NCI-H82 treated with DMSO at 0.1 percent for 48 hours (cell line): ENCODE measurements around the gene BTBD9.

Source experiments
- DNase-seq: peaks from one replicate; lab custom pipeline; 2025; ENCODE audit not compliant: unreplicated experiment; lab: John Stamatoyannopoulos, UW

The BTBD9 gene

DNA sequence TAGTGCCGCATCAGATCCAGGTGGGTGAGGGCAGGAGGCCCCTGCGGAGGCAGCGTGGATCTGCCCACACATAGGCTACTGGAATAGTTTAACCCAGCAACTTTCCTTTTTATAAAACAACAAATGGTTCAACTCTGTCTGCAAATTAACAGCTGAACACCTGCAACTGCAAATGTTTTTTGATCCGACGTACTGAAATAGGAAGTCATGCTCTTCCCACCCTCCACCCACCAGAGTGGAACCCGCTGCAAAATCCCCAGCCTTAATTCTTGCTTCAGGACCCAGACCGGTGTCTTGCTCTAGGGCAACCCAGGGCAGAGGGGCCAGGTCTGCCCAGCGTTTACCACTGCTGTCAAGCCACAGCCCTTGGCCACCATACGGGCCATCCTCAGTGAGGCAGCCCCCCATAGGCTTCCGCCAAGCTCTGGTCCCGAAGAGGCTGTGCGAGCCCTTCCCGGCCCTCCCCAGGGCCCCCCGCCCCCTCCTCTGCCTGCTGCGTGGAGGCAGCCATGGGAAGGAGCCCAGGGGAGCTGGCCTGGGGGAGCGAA is 485.9 kb downstream of the BTBD9 start:
- no peak for DNase-seq

DNA sequence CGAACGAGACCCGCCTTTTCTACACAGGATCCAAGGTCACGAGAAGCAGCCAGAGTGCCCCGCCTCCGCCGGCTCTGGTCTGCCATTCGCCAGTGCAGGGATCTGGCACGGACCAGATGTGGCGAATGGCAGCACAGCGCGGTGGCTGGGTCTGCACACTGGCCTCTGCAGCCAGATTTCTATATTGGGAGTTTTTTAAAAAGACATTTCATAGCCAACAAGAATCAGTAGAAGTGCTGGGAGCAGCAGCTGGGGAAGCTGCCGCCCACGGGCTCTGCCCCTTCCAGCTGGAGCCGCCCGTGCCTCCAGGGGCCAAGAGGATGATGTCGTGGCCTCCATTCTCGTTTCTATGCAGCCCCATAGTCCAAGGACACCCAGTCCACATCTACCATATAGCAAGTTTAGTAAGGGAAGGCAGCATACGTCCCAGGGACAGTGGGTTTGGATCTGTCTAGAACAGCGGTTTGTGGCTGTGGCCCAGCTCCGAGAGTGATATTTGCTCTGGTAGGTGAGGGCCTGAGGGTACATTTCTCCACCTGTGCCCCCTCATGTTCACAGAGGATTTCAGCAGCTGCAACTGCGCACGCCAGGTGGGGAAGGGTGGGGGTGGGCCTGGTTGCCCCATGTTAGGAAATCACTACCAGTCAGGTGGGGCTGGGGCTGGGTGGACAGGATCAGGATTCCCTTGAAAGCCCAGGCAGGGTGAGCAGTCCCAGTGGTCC is 486.5 kb downstream of the BTBD9 start:
- DNase-seq = no peak

DNA sequence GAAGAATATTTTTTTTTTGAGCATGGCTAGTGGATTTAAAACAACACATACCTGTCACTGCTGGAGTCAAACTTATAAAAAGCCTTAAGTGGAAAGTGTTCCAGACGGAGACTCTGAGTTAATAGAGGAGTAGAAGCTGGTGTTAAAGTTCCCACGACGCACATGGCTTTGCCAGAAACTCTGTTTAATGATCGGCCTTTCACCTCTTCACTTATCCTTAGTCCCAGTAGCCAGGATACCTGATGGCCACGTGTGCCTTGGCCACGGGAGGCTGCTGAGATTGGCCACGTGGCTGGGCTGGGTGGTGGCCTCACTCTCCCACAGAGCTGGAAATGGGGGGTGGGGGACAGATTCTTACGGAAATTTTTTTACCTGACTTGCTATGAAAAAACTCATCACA is 487.1 kb downstream of the BTBD9 start:
- no peak for DNase-seq

DNA sequence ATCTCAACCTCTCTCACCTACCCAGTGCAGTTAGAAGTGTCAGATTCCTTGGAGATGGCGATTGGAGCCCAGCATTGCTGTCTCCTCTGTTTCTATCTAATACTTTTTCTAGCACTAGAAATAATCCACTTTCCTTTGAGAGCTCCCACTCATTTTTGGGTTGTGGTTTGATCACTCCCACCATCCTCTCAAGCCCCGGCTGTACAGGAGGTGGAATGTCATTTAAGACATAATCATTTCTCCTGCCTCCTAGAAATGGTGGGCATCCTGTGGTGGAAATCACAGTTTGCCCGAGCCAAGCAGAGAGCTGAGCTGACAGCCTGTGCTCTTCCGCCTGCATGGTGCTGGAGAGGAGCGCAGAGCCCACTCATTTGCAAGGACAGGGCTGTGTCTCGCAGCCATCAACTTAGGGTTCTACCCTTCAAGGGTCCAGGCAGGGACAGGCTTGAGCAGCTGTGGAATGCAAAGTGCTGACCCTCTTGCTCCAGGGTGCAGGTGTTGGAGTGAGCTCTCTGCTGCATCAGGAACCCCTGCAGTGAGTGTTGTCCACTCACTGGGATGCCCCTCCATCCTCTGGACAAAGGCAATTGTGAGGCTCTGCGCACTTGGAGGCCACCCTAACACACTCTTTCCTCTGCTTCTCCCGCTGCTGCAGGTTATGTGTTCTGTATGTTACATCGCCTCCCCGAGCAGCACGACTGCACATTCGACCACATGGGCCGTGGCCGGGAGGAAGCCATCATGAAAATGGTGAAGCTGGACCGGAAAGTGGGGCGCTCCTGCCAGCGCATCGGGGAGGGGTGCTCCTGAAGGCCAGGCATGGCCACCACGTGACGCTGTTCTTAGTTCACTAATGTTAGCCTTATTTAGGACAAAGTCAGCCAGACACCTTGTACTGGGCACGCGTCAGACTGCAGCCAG is 487.9 kb downstream of the BTBD9 start:
- no peak for DNase-seq

DNA sequence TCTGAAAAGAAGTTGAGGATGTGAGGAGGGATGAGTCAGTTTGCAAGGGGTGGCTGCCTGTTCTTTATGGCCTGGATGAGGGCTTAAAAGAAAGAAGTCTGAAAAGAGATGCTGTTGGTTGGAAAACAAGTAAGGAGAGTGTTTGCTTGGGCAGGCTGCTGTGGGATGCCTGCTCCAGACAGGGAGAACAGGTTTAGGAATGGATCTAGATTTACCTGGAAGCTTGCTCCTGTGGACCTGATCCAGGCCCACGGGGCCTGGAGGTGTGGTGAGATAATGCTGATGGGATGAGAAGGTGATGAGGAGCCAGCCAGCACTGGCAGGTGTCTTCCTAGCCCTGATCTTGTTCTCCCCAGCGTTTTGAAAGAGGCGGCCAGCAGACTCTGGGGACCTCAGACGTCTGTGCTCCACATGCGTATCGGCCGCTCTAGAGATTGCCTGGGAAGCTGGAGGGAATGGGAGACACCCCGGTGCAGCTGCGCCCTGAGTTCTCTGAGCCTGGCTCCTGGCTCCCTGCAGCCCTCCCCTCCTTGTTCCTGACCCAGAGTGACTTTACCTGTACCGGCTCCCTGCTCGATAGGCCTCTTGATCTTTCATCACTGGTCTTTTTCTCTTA is 488.9 kb downstream of the BTBD9 start:
- no peak for DNase-seq

DNA sequence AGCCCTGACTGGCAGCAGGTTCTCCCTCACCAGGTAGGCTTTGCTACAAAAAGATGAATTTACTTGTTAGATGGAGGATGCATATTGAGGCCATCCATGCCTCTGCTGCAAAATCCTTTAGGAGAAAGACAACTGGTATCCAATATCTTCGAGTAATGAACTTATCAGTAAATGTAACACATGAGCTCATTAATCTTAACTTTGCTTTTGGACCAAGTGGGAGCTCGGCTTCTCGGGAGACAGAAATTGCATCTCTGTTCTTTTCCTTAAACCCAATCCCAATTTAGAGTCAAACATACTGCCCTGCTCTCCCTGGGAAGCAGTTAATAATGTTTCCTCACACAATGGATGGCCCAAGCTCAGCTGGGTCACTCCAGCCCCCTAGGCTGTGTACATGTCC is 489.7 kb downstream of the BTBD9 start:
- no peak for DNase-seq

DNA sequence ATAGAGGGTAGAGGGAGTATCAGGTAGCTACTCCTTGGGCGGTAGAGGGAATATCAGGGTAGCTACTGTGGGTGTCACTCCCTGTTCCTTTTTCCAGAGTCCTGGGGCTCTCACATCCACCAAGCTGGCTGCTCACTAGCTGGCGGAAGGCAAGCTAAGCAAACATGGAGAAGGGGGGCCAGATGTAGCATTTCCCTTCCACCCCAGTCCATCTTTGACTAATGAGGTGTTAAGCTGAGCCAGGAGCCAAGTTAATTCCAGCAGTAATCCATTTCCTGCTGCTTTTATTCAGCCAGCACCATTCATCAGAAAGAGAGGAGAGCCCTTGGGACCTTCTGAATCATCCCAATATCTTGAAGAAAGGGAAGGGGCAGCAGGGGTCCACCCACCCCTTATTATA is 490.2 kb downstream of the BTBD9 start:
- DNase-seq = peak; percentile 74

DNA sequence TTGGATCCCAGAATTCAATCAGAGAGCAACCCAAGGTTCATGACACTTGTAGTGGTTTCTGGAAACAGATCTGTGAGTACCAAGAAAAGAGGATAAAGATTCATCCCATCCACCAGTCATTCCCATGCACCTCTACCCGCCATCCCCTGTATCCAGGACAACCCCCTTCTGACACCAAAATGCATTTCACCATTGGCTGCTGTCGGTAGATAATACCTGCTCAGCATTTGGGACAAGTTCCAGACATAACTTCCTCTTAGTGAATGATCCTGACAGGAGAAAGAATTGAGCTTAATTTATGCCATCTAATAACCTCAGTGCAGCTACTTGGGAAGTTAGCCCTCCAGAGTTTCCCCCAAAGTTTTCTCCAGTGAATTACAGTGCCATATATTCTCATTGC is 491.1 kb downstream of the BTBD9 start:
- DNase-seq = no peak

DNA sequence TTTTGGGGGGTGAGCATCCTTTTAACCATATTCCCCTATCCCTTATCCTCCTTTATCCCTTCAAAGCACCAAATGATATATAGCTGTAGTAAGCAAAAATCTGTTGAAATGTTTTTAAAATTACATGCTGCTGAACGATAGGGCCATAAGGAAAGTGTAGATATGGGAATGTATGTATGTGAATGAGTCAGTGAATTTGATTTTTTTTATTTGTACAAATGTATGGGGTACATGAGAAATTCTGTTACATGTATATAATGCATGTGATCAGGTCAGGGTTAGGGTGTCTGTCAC is 493.0 kb downstream of the BTBD9 start:
- DNase-seq = no peak

DNA sequence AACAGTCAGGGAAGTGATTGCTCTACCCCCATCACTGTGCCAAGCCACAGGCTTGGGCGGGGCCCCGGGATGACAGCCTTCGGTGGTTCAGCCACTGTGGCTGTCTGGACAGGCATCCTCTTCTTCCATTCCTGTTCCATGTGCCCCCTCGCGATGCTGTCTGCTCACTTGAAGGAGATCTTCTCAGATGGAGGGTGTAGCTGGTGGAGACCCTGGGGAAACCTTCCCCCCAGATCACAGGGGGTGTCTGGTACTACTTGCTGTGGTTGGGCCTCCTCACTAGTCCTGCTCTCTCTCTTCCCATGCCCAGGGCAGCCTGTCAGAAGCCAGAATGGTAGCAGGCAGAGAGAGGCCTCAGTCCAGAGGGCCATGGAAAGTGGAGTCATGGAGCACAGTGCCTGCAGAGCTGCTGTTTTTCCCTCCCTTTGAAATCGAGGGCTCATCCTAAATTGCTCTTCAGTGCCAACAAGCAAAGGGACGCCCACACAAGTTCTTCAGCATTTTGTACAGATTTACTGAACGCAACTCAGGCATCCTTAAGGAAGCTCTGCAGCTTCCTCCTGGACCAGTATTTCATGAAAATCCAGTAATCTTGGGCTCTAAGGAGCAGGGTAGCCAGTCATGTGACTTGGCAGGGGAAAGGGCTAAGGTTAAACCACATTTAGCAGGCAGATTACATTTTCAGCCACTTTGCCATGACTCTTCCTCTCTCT is 493.6 kb downstream of the BTBD9 start:
- no peak for DNase-seq

DNA sequence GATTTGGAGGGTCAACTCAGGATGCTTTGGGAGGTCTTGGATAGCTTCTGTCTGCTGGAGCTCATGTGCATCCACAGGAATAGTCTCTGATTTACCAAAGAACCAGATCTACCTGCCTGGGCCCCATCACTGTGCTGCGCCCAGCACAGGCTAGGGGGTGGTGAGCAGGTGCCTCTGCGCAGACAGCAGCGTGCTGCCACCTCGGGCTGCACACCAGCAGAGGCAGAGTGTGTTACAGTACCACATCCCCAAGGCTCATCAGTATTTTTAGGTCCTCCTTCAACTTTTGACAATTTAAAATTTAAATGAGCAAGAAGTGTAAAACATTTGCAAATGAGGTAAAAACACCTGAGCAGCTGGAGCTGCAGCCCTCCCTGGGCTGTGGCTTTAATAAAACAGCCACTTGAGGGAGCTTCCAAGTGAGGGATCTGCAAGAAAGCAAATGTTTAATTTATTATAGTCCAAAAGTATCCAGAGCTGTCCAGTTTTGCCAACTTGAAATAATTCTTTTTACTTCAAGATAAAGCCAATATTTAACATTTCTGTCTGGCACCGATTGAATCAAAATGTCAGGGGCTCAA is 495.3 kb downstream of the BTBD9 start:
- DNase-seq = no peak

DNA sequence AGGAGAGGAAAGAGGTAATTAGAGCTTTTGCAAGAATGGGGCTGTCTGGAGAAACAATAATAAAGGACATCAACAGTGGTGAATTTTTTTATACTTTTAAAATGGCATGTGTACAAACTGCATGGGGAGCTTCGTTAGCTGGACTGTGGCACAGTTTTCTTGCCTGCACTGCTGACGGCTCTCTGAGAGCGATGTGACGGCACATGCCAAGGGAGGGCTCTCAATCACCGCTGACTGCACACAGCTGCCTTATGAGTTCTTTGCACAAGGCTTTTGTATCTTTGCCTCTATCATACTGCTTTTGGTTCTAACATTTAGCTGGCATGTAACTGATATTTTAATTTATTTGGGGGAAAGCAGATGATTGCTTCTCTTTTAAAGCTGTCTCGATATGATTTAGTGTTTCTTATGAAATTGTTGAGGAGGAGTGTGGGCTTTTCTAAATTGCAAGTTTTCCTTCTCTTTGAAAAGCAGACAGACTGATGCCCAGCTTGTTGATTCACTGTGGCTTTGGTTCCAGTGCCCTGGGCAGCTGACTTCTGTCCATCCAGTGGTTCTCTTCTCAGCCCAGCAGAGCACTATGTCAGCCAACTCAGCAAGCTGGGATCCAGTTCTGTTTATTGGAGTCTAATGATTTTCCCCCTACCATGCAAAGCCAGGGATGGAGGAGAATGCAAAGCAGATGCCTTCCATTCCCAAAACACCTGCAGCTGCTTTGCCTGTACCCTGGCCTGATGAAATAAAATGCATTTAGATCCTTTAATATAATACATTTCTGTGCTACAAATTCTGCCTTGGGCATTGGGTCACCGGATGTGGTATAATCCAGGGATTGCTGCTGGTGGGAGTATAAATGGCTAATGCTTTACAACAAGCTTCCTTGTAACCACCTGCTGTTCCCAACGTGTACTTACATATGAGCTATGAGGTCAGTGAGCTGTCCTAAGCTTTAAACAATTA is 496.3 kb downstream of the BTBD9 start:
- DNase-seq = peak; percentile 4

DNA sequence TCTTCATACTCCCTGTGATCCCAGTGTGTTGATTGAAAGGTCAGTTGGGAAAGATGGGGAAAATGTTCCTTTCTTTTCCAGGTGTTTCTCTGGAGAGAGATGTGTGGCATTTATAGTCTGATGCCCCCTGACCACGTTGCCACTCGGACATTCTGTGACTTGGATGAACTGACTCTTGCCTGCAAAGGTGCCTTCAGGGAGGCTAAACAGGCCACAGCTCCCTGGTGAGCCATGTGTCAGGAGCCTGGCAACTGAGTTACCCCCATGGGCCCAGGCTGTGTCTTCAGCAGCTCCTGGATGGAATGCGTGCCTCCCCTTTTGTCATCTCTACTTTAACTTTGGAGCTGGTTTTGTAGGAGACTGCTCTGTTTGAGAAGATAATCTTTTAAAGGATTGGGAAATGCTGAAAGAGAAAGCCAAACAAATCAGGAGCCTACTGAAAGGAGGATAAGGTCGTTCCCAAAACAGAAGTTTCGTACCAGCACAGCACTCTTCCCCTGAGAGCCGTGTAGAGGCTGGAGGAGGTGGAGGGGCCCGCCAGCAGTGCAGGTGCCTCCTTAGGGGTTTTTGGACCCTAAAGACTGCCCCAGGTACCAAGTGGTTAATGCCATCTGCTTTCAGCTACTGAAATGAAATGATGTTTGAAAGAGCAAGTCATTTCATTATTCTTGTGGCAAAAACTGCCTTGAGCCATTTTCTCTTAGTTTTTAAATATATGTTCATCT is 497.4 kb downstream of the BTBD9 start:
- no peak for DNase-seq

DNA sequence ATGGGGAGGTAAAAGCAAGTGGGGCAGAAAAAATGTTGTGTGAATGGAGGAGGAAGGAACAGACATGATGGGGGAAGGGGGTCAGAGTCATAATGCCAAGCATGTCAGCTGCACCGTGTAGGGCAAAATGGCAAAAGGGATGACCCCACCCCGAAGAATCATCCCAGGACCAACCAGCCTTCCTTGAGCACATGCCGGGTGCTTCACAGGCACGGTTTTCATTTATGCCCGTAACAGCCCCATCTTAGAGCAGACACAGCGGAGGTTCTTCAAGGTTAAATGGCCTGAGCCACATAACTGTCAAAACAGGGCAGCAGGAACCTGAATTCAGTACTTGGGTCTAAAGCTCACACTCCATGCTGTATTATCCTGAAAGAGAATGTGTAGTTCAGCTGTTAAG is 498.0 kb downstream of the BTBD9 start:
- DNase-seq = no peak

DNA sequence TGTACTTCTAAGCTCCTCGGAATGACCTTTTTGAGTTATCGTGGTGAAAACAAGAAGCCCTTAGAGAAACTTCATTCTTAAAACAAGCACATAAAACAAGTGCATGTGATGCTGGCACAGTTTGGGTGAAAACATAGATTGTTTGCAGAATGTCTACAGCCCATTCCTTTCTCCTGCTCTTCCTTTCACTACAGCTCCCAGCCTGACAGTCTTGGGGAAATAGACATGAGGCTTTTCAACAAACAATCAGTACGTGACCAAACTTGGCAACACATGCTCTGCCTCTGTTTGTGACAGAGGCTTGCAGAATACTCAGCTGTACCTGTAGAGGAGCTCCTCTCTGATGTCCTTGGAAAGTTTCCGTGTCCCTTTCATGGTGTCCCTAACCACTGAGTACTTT is 498.6 kb downstream of the BTBD9 start:
- no peak for DNase-seq

DNA sequence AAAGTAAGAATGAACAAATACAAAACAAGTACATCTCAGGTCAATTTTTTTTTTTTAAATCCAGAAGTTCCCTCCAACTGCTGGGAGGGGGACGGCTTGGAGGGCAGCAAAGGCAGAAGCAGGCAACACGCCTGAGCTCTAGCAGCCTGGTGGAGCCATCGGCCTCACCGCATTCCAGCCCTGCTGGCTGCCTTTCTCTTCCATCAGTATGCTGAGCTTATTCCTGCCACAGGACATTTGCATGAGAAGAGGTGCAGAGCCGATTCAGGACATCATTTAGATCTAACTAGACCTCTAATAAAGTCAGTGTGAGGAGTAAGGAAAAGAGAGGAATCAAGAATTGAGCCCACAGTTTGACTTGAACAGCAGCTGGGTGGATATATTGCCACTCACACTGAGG is 501.4 kb downstream of the BTBD9 start:
- no peak for DNase-seq

DNA sequence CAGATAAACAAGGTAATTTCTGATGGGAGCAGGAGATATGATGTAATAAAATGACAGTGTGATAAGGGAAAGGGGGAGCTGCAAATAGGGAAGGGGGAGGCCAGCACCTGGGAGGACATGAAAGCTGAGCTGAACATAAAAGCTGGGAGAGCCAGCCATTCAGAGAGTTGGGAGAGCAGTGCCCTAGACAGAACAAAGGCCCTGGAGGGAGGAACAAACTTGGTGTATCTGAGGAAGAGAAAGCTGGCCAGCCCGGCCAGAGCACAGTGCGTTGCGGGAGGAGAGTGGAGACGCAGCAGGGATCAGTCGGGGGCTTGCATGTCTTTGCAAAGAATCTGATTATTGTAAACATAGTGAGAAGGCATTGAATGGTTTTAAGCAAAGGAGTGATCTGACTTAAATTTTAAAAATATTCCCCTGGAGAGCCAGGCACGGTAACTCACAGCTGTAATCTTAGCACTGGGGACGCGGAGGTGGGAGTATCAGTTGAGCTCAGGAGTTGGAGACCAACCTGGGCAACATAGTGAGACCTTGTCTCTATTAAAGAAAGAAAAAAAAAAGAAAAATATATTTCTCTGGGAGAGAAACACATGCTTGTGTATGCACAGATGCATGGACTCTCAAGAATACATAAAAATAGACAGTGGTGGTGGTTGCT is 502.0 kb downstream of the BTBD9 start:
- DNase-seq = no peak

DNA sequence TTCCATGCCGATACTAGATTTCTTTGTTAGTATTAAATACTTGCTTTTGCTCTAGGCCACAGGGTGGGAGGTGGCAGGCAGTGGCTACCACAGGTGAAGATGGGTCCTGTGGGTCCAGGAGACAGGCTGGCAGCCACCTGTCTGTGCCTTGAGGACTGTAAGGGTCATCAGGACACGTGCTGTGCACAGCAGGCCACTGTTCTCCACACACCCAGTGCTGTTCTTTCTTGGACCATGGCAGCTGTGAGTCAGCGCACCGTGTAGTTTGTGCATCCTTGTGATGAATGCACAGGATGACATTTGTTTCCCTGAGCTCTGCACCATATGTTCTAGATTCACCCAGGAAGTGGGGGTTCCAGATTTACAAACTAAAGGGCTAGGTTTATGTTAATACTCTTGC is 503.2 kb downstream of the BTBD9 start:
- no peak for DNase-seq

DNA sequence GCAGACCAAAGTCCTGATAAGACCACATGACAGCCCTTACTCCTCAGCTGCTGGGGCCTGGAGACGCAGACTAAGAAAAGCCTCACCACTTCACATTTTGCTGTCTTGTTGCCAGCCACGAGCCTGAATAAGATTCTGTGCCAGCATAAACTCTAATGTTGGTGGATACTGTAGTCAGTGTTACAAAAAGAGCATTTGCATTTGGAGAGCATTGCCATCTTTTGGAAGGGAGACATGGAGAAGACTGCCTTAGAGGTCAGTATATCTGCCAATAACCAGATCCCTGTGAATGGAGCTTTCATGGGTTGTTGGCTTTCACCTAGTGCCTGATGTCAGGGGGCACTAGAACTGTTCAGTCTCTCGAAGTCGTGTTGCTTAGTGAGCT is 505.0 kb downstream of the BTBD9 start:
- DNase-seq = no peak
